Liver (tissue), 3 donors: Measurements from ENCODE around the gene FBXL15.

Experiments used
- ATF3 ChIP-seq: IDR thresholded peaks from 2 replicates; pipeline ENCODE4 v1.6.1; 2016; ENCODE audit warnings: antibody characterized with exemption
- CTCF ChIP-seq: fragments of 150-350 bp; IDR thresholded peaks from 2 replicates; pipeline ENCODE4 v1.5.1; 2017; ENCODE audit warnings: improper control_type of control experiment, low read depth, low read length; ENCODE audit not compliant: missing input control
- FOXA1 ChIP-seq: IDR thresholded peaks from 2 replicates; pipeline ENCODE4 v1.6.1; 2016; ENCODE audit warnings: antibody characterized with exemption
- GABPA ChIP-seq, 2 donors: IDR thresholded peaks in 1 of 2; conservative IDR thresholded peaks in 1 of 2; 2 replicates each; pipeline ENCODE4 v1.6.1; 2016; ENCODE audit warnings: antibody characterized with exemption in 2 of 2, mild to moderate bottlenecking in 1 of 2, moderate library complexity in 1 of 2
- JUND ChIP-seq, 2 donors: IDR thresholded peaks; 2 replicates each; pipeline ENCODE4 v1.6.1; 2016; ENCODE audit warnings: antibody characterized with exemption in 2 of 2
- MAX ChIP-seq: IDR thresholded peaks from 2 replicates; pipeline ENCODE4 v1.6.1; 2016; ENCODE audit warnings: antibody characterized with exemption
- RAD21 ChIP-seq, 2 donors: IDR thresholded peaks; 2 replicates each; pipeline ENCODE4 v1.6.1; 2016; ENCODE audit warnings: antibody characterized with exemption in 2 of 2, mild to moderate bottlenecking in 2 of 2
- REST ChIP-seq: IDR thresholded peaks from 2 replicates; pipeline ENCODE4 v1.6.1; 2016; ENCODE audit warnings: antibody characterized with exemption, mild to moderate bottlenecking
- TAF1 ChIP-seq: conservative IDR thresholded peaks from 2 replicates; pipeline ENCODE4 v1.6.1; 2016; ENCODE audit warnings: antibody characterized with exemption, mild to moderate bottlenecking
- YY1 ChIP-seq: IDR thresholded peaks from 2 replicates; pipeline ENCODE4 v1.6.1; 2016; ENCODE audit warnings: antibody characterized with exemption, mild to moderate bottlenecking
- TF ChIP-seq, protein P1 (sequence below): IDR thresholded peaks from 2 replicates; pipeline ENCODE4 v1.6.1; 2016; ENCODE audit warnings: antibody characterized with exemption
- donor health status: healthy.
- donor health status: healthy.

- TF ChIP-seq CTCF (no peak), TAF1 (no peak), JUND (IDR thresholded peaks at IDR 0.05) (no peak), YY1 (no peak), RAD21 (IDR thresholded peaks at IDR 0.05) (no peak), ATF3 (no peak), REST (no peak), MAX (no peak), FOXA1 (no peak), GABPA (IDR thresholded peaks at IDR 0.05 in 1 of 2, conservative IDR thresholded peaks at IDR 0.05 in 1 of 2) (no peak)
- TF ChIP-seq, protein P1, sequence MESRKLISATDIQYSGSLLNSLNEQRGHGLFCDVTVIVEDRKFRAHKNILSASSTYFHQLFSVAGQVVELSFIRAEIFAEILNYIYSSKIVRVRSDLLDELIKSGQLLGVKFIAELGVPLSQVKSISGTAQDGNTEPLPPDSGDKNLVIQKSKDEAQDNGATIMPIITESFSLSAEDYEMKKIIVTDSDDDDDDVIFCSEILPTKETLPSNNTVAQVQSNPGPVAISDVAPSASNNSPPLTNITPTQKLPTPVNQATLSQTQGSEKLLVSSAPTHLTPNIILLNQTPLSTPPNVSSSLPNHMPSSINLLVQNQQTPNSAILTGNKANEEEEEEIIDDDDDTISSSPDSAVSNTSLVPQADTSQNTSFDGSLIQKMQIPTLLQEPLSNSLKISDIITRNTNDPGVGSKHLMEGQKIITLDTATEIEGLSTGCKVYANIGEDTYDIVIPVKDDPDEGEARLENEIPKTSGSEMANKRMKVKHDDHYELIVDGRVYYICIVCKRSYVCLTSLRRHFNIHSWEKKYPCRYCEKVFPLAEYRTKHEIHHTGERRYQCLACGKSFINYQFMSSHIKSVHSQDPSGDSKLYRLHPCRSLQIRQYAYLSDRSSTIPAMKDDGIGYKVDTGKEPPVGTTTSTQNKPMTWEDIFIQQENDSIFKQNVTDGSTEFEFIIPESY, result no peak
These were observed 19.9 kb upstream of the FBXL15 start for GRCh38 chr10:102400598-102401341.
